ENCODE data around the gene SIRT2.

DNA sequence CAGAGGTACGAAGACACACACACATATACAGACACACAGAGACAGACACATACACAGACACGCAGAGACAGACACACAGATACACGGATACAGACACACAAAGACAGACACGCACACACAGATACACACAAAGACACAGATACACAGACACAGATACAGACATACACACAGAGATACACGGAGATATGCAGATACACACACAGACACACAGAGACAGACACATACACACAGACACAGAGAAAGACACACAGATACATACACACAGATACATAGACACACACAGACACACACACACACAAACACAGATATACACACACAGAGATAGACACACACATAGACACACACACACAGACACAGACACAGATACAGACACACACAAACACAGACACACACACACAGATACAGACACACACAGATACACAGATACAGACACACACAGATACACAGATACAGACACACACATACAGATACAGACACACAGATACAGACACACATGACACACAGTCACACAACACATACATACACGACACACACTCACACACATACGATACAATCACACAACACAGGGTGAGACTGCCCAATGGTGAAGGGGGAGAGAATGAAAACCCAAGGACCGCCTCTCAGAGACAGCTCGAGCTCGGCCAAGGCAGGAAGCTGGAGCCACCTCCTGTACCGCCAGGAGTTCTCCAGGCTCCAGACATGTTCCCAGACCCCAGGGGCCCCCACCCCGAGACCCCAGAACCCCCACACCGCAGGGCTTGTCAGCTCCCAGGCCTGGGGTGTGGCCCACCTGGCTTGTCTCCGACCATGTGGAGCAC, 21.4 kb upstream of the SIRT2 start:
- TF ChIP-seq, protein P1, sequence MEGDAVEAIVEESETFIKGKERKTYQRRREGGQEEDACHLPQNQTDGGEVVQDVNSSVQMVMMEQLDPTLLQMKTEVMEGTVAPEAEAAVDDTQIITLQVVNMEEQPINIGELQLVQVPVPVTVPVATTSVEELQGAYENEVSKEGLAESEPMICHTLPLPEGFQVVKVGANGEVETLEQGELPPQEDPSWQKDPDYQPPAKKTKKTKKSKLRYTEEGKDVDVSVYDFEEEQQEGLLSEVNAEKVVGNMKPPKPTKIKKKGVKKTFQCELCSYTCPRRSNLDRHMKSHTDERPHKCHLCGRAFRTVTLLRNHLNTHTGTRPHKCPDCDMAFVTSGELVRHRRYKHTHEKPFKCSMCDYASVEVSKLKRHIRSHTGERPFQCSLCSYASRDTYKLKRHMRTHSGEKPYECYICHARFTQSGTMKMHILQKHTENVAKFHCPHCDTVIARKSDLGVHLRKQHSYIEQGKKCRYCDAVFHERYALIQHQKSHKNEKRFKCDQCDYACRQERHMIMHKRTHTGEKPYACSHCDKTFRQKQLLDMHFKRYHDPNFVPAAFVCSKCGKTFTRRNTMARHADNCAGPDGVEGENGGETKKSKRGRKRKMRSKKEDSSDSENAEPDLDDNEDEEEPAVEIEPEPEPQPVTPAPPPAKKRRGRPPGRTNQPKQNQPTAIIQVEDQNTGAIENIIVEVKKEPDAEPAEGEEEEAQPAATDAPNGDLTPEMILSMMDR (IDR thresholded peaks at IDR 0.05): no peak
- no peak for TF ChIP-seq EZH2 (IDR thresholded peaks at IDR 0.05; ENCODE audit: borderline replicate concordance, insufficient read depth, low read depth, low read length, poor library complexity, severe bottlenecking)
